WTC11 (cell line): ENCODE measurements around the gene ZNF574. TPM values are rescaled to one million over a fixed set of nuclear protein-coding genes. Genes with fewer than 3 reads are reported as not detected.

Source experiments
- ATAC-seq: fragments of 200-7000 bp; cut with Tn5 transposase; 2 replicates; pipeline ENCODE4 v1.10.0; 2021; ENCODE audit warnings: mild to moderate bottlenecking, moderate library complexity
- CTCF ChIA-PET: fragments of 300-600 bp; sonication (Branson Sonifier 250); formaldehyde crosslinking; loops from one replicate; lab custom pipeline; 2021; ENCODE audit warnings: antibody characterized with exemption; lab: Charles Lee
- POLR2A ChIA-PET: fragments of 350-600 bp; sonication (Branson Sonifier 250); formaldehyde crosslinking; loops from one replicate; lab custom pipeline; 2021; ENCODE audit warnings: antibody characterized with exemption; lab: Charles Lee
- DNase-seq: peaks from one replicate; pipeline ENCODE4 v3.0.0; 2021; ENCODE audit warnings: low spot score
- H3K27ac Mint-ChIP-seq: 2 replicates; pipeline ENCODE4 v1.8.0; 2021; ENCODE audit warnings: mixed read lengths
- H3K27me3 Mint-ChIP-seq: 2 replicates; pipeline ENCODE4 v1.8.0; 2021; ENCODE audit warnings: low read depth, mild to moderate bottlenecking, moderate library complexity, mixed read lengths
- H3K36me3 Mint-ChIP-seq: 2 replicates; pipeline ENCODE4 v1.8.0; 2021; ENCODE audit warnings: mixed read lengths
- H3K4me1 Mint-ChIP-seq: 2 replicates; pipeline ENCODE4 v1.8.0; 2022; ENCODE audit warnings: mixed read lengths
- H3K4me3 Mint-ChIP-seq: 2 replicates; pipeline ENCODE4 v1.8.0; 2021; ENCODE audit warnings: mild to moderate bottlenecking, moderate library complexity, mixed read lengths
- H3K9me3 Mint-ChIP-seq: 2 replicates; pipeline ENCODE4 v1.8.0; 2021; ENCODE audit warnings: mixed read lengths
- ATF1 ChIP-seq: sonication (generic); formaldehyde crosslinking; IDR thresholded peaks from 2 replicates; pipeline ENCODE4 v1.8.1; 2023; ENCODE audit warnings: mild to moderate bottlenecking, moderate library complexity, missing genetic modification reagents
- ATF6 ChIP-seq: sonication (generic); formaldehyde crosslinking; IDR thresholded peaks from 2 replicates; pipeline ENCODE4 v1.8.1; 2023; ENCODE audit warnings: mild to moderate bottlenecking, missing genetic modification reagents
- CBFB ChIP-seq: sonication (generic); formaldehyde crosslinking; IDR thresholded peaks from 2 replicates; pipeline ENCODE4 v1.8.1; 2022; ENCODE audit warnings: mild to moderate bottlenecking, low read depth, missing genetic modification reagents
- E2F4 ChIP-seq: sonication (generic); formaldehyde crosslinking; IDR thresholded peaks from 2 replicates; pipeline ENCODE4 v1.8.1; 2022; ENCODE audit warnings: low read depth, mild to moderate bottlenecking, moderate library complexity, missing genetic modification reagents, borderline replicate concordance
- ETV6 ChIP-seq: sonication (generic); formaldehyde crosslinking; IDR thresholded peaks from 2 replicates; pipeline ENCODE4 v1.8.1; 2022; ENCODE audit warnings: mild to moderate bottlenecking, missing genetic modification reagents
- FOXJ3 ChIP-seq: sonication (generic); formaldehyde crosslinking; IDR thresholded peaks from 2 replicates; pipeline ENCODE4 v1.9.0; 2021; ENCODE audit warnings: missing genetic modification reagents, mild to moderate bottlenecking, borderline replicate concordance
- FOXP1 ChIP-seq: sonication (generic); formaldehyde crosslinking; IDR thresholded peaks from 2 replicates; pipeline ENCODE4 v1.8.0; 2022; ENCODE audit warnings: missing genetic modification reagents, mild to moderate bottlenecking, moderate library complexity, borderline replicate concordance
- GTF2I ChIP-seq: fragments of 250-450 bp; sonication (Bioruptor Pico); conservative IDR thresholded peaks from 2 replicates; pipeline ENCODE4 v1.4.0; 2021; ENCODE audit warnings: mild to moderate bottlenecking
- HMGA2 ChIP-seq: fragments of 250-450 bp; sonication (Bioruptor Pico); IDR thresholded peaks from 2 replicates; pipeline ENCODE4 v1.4.0; 2021; ENCODE audit warnings: mild to moderate bottlenecking, moderate library complexity
- JAZF1 ChIP-seq: fragments of 250-450 bp; sonication (Bioruptor Pico); IDR thresholded peaks from 2 replicates; pipeline ENCODE4 v1.9.0; 2021; ENCODE audit warnings: moderate library complexity, mild to moderate bottlenecking, inconsistent platforms
- JUN ChIP-seq: sonication (generic); formaldehyde crosslinking; IDR thresholded peaks from 2 replicates; pipeline ENCODE4 v1.8.0; 2023; ENCODE audit warnings: mild to moderate bottlenecking, missing genetic modification reagents
- KAT7 ChIP-seq: sonication (generic); formaldehyde crosslinking; IDR thresholded peaks from 2 replicates; pipeline ENCODE4 v1.8.1; 2023; ENCODE audit warnings: missing genetic modification reagents, mild to moderate bottlenecking, borderline replicate concordance
- NFYB ChIP-seq: sonication (generic); formaldehyde crosslinking; conservative IDR thresholded peaks from 2 replicates; pipeline ENCODE4 v1.8.0; 2022; ENCODE audit warnings: low read depth, missing genetic modification reagents
- NR2C2 ChIP-seq: sonication (generic); formaldehyde crosslinking; IDR thresholded peaks from 2 replicates; pipeline ENCODE4 v1.8.0; 2022; ENCODE audit warnings: mild to moderate bottlenecking, missing genetic modification reagents
- PRRX2 ChIP-seq: fragments of 250-450 bp; sonication (Bioruptor Pico); IDR thresholded peaks from 2 replicates; pipeline ENCODE4 v1.8.0; 2021; ENCODE audit warnings: mild to moderate bottlenecking
- SOX15 ChIP-seq: fragments of 250-450 bp; sonication (Bioruptor Pico); IDR thresholded peaks from 2 replicates; pipeline ENCODE4 v1.9.0; 2021; ENCODE audit warnings: mild to moderate bottlenecking
- TEAD1 ChIP-seq: sonication (generic); formaldehyde crosslinking; IDR thresholded peaks from 2 replicates; pipeline ENCODE4 v1.8.0; 2022; ENCODE audit warnings: mild to moderate bottlenecking, missing genetic modification reagents
- ZBTB21 ChIP-seq: sonication (generic); formaldehyde crosslinking; IDR thresholded peaks from 2 replicates; pipeline ENCODE4 v1.8.1; 2023; ENCODE audit warnings: mild to moderate bottlenecking, missing genetic modification reagents, borderline replicate concordance
- ZNF138 ChIP-seq: sonication (generic); formaldehyde crosslinking; conservative IDR thresholded peaks from 2 replicates; pipeline ENCODE4 v1.8.1; 2022; ENCODE audit warnings: mild to moderate bottlenecking, moderate library complexity, missing genetic modification reagents
- ZNF396 ChIP-seq: fragments of 250-450 bp; sonication (Bioruptor Pico); IDR thresholded peaks from 2 replicates; pipeline ENCODE4 v1.8.0; 2021; ENCODE audit warnings: mild to moderate bottlenecking, moderate library complexity, borderline replicate concordance
- ZNF416 ChIP-seq: fragments of 250-450 bp; sonication (Bioruptor Pico); IDR thresholded peaks from 2 replicates; pipeline ENCODE4 v1.9.0; 2021; ENCODE audit warnings: mild to moderate bottlenecking, inconsistent platforms
- total RNA-seq: library from RNA; stranded (reverse); gene quantifications from 3 replicates; pipeline ENCODE4 v1.2.3, GENCODE V29; 2021
- TF ChIP-seq, protein P1 (sequence below): sonication (generic); formaldehyde crosslinking; IDR thresholded peaks from 2 replicates; pipeline ENCODE4 v1.8.1; 2022; ENCODE audit warnings: mild to moderate bottlenecking, missing genetic modification reagents, moderate library complexity, borderline replicate concordance
- TF ChIP-seq, protein P2 (sequence below): fragments of 250-450 bp; sonication (Bioruptor Pico); conservative IDR thresholded peaks from 2 replicates; pipeline ENCODE4 v1.9.0; 2021; ENCODE audit warnings: mild to moderate bottlenecking
- TF ChIP-seq, protein P3 (sequence below): sonication (generic); formaldehyde crosslinking; IDR thresholded peaks from 2 replicates; pipeline ENCODE4 v1.8.1; 2023; ENCODE audit warnings: mild to moderate bottlenecking, missing genetic modification reagents

Gene ZNF574
- total RNA-seq, 1 experiment from 2014 or later = 30.6 TPM

- Mint-ChIP-seq H3K36me3 (peaks cover 3% of the 10 kb centered on the region; the same call in 1 of the 2 replicates), H3K4me3 (no peak overlapping the region), H3K4me1 (peaks cover 12% of the 10 kb centered on the region), H3K9me3 (peaks cover 4% of the 10 kb centered on the region), H3K27me3 (0 out of 2 replicates have a peak, but pooled peaks cover 4% of the 10 kb centered on the region), H3K27ac (no peak overlapping the region)
- CTCF ChIA-PET = interaction anchor here (0.9 to 1.3 kb wide), 3 partner anchors 10 to 86 kb away, joined by 3 to 5 read pairs (median 4); no protein-coding TSS in a partner anchor
- DNase-seq (no peak), ATAC-seq (no peak)
- no peak for TF ChIP-seq ZNF396 (CRISPR knock-in tag)
- no peak for TF ChIP-seq E2F4 (CRISPR knock-in tag)
- TF ChIP-seq FOXJ3 (CRISPR knock-in tag) = no peak
- no peak for TF ChIP-seq GTF2I (CRISPR knock-in tag)
- TF ChIP-seq PRRX2 (CRISPR knock-in tag) = no peak
- no peak for TF ChIP-seq ZBTB21 (CRISPR knock-in tag)
- TF ChIP-seq ETV6 (CRISPR knock-in tag) = no peak
- no peak for TF ChIP-seq SOX15
- no peak for TF ChIP-seq JUN (CRISPR knock-in tag)
- TF ChIP-seq ATF6 (CRISPR knock-in tag) = no peak
- POLR2A ChIA-PET = no interaction called here
These were observed 45.2 kb downstream of the ZNF574 start for GRCh38 chr19:42121036-42121621.

GRCh38 chr19:42121656-42122069 is 45.7 kb downstream of the ZNF574 start:
- H3K9me3 Mint-ChIP-seq = peaks cover 4% of the 10 kb centered on the region
- no peak overlapping the region for H3K27ac Mint-ChIP-seq
- H3K36me3 Mint-ChIP-seq = peaks cover 3% of the 10 kb centered on the region; the same call in 1 of the 2 replicates
- H3K27me3 Mint-ChIP-seq = 0 out of 2 replicates have a peak, but pooled peaks cover 4% of the 10 kb centered on the region
- no peak overlapping the region for H3K4me3 Mint-ChIP-seq
- CTCF ChIA-PET = interaction anchor here (0.8 to 1.0 kb wide), 3 partner anchors 10 to 26 kb away, joined by 3 to 5 read pairs (median 3); no protein-coding TSS in a partner anchor
- DNase-seq = peak; percentile 36
- ATAC-seq = peak; percentile 25
- peaks cover 12% of the 10 kb centered on the region for H3K4me1 Mint-ChIP-seq
- POLR2A ChIA-PET = no interaction called here
- TF ChIP-seq HMGA2 (CRISPR knock-in tag) (no peak), ZNF416 (CRISPR knock-in tag) (no peak), FOXJ3 (CRISPR knock-in tag) (no peak), NR2C2 (CRISPR knock-in tag) (no peak), FOXP1 (CRISPR knock-in tag) (no peak), NFYB (CRISPR knock-in tag) (no peak), JAZF1 (no peak), SOX15 (no peak), CBFB (CRISPR knock-in tag) (no peak), TEAD1 (CRISPR knock-in tag) (no peak), E2F4 (CRISPR knock-in tag) (no peak), ATF1 (CRISPR knock-in tag) (no peak), ZNF138 (CRISPR knock-in tag) (no peak), KAT7 (CRISPR knock-in tag) (no peak)
- TF ChIP-seq, protein P1, sequence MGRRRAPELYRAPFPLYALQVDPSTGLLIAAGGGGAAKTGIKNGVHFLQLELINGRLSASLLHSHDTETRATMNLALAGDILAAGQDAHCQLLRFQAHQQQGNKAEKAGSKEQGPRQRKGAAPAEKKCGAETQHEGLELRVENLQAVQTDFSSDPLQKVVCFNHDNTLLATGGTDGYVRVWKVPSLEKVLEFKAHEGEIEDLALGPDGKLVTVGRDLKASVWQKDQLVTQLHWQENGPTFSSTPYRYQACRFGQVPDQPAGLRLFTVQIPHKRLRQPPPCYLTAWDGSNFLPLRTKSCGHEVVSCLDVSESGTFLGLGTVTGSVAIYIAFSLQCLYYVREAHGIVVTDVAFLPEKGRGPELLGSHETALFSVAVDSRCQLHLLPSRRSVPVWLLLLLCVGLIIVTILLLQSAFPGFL (CRISPR knock-in tag) = no peak
- TF ChIP-seq, protein P2, sequence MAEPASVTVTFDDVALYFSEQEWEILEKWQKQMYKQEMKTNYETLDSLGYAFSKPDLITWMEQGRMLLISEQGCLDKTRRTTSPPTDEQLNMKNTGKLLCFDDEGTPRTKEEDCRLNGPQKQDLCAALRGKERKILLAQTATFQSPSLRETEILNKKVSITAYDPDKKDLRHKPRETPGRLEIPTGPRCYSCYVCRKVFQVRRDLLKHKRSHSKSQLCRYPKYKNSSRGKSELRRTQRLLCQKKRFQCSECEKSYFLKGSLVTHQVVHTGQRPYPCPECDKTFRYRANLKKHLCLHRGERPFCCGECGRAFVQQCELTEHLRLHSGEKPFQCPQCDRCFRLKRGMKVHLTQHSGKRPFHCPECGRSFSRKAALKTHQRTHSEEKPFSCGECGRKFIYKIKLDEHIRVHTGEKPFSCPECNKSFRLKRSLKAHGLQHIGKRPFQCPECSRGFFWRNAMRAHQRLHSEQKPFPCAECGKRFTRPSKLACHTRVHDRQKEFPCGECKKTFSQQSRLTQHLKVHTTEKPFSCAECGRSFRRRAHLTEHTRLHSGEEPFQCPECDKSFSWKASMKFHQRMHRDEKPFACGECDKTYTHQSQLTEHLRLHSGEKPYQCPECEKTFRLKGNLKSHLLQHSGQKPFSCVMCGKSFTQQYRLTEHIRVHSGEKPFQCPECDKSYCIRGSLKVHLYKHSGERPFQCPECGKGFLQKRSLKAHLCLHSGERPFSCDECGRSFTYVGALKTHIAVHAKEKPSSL (CRISPR knock-in tag) = no peak
- TF ChIP-seq, protein P3, sequence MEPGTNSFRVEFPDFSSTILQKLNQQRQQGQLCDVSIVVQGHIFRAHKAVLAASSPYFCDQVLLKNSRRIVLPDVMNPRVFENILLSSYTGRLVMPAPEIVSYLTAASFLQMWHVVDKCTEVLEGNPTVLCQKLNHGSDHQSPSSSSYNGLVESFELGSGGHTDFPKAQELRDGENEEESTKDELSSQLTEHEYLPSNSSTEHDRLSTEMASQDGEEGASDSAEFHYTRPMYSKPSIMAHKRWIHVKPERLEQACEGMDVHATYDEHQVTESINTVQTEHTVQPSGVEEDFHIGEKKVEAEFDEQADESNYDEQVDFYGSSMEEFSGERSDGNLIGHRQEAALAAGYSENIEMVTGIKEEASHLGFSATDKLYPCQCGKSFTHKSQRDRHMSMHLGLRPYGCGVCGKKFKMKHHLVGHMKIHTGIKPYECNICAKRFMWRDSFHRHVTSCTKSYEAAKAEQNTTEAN (CRISPR knock-in tag) = no peak
